HEK293 (cell line): Measurements from ENCODE around the gene SPINT2.

Source experiments
- ELK4 ChIP-seq: IDR thresholded peaks from 2 replicates; pipeline ENCODE4 v1.6.1; 2011; ENCODE audit warnings: mild to moderate bottlenecking, low read depth, low read length, borderline replicate concordance
- GFI1B ChIP-seq: fragments of 450-650 bp; formaldehyde crosslinking; IDR thresholded peaks from 2 replicates; pipeline ENCODE4 v1.5.1; 2016; ENCODE audit warnings: missing biosample characterization, missing genetic modification characterization
- HOXA7 ChIP-seq: sonication (generic); formaldehyde crosslinking; IDR thresholded peaks from 2 replicates; pipeline ENCODE4 v1.8.1; 2022; ENCODE audit warnings: missing genetic modification reagents, borderline replicate concordance
- KLF16 ChIP-seq: fragments of 450-650 bp; formaldehyde crosslinking; IDR thresholded peaks from 2 replicates; pipeline ENCODE4 v1.5.1; 2017; ENCODE audit warnings: missing biosample characterization, missing genetic modification characterization
- PRDM1 ChIP-seq: fragments of 450-650 bp; formaldehyde crosslinking; IDR thresholded peaks from 2 replicates; pipeline ENCODE4; 2016; ENCODE audit warnings: missing biosample characterization, missing genetic modification characterization
- SCRT2 ChIP-seq: fragments of 450-650 bp; formaldehyde crosslinking; IDR thresholded peaks from 2 replicates; pipeline ENCODE4 v1.5.1; 2016; ENCODE audit warnings: missing biosample characterization, missing genetic modification characterization
- SETDB1 ChIP-seq: IDR thresholded peaks from one replicate; pipeline ENCODE4 v1.6.1; 2017; ENCODE audit warnings: mild to moderate bottlenecking, low read length, moderate library complexity, mixed read lengths; ENCODE audit not compliant: insufficient read length
- TCF7L2 ChIP-seq: IDR thresholded peaks from 2 replicates; pipeline ENCODE4 v1.6.1; 2011; ENCODE audit warnings: low read depth, mild to moderate bottlenecking, inconsistent platforms, low read length, moderate library complexity, borderline replicate concordance
- TRIM28 ChIP-seq: IDR thresholded peaks from 2 replicates; pipeline ENCODE4 v1.6.1; 2011; ENCODE audit warnings: low read length, control low read depth, borderline replicate concordance
- ZBTB10 ChIP-seq: fragments of 450-650 bp; formaldehyde crosslinking; IDR thresholded peaks from 2 replicates; pipeline ENCODE4 v1.5.1; 2016; ENCODE audit warnings: missing biosample characterization, missing genetic modification characterization
- ZBTB6 ChIP-seq: fragments of 450-650 bp; formaldehyde crosslinking; IDR thresholded peaks from 2 replicates; pipeline ENCODE4 v1.5.1; 2017; ENCODE audit warnings: missing biosample characterization, missing genetic modification characterization
- ZNF148 ChIP-seq: fragments of 450-650 bp; formaldehyde crosslinking; IDR thresholded peaks from 2 replicates; pipeline ENCODE4 v1.5.0; 2017; ENCODE audit warnings: missing biosample characterization, missing genetic modification characterization, borderline replicate concordance
- ZNF157 ChIP-seq: fragments of 450-650 bp; formaldehyde crosslinking; IDR thresholded peaks from 2 replicates; pipeline ENCODE4 v1.5.1; 2016; ENCODE audit warnings: missing biosample characterization, missing genetic modification characterization
- ZNF175 ChIP-seq: fragments of 450-650 bp; formaldehyde crosslinking; IDR thresholded peaks from 2 replicates; pipeline ENCODE4 v1.5.1; 2016; ENCODE audit warnings: missing biosample characterization, missing genetic modification characterization
- ZNF2 ChIP-seq: fragments of 450-650 bp; formaldehyde crosslinking; IDR thresholded peaks from 2 replicates; pipeline ENCODE4 v1.5.1; 2016; ENCODE audit warnings: missing biosample characterization, missing genetic modification characterization
- ZNF521 ChIP-seq: fragments of 450-650 bp; formaldehyde crosslinking; IDR thresholded peaks from 2 replicates; pipeline ENCODE4 v1.5.1; 2017; ENCODE audit warnings: missing biosample characterization, mild to moderate bottlenecking, missing genetic modification characterization
- ZNF549 ChIP-seq: fragments of 450-650 bp; IDR thresholded peaks from 2 replicates; pipeline ENCODE4 v1.5.1; 2018; ENCODE audit warnings: missing biosample characterization, missing genetic modification characterization, mild to moderate bottlenecking, inconsistent platforms, moderate library complexity
- ZNF560 ChIP-seq: fragments of 450-650 bp; formaldehyde crosslinking; IDR thresholded peaks from 2 replicates; pipeline ENCODE4 v1.5.1; 2017; ENCODE audit warnings: missing biosample characterization, missing genetic modification characterization, borderline replicate concordance
- ZNF629 ChIP-seq: fragments of 450-650 bp; formaldehyde crosslinking; IDR thresholded peaks from 2 replicates; pipeline ENCODE4 v1.5.1; 2017; ENCODE audit warnings: missing biosample characterization, missing genetic modification characterization
- ZNF747 ChIP-seq: fragments of 450-650 bp; formaldehyde crosslinking; IDR thresholded peaks from 2 replicates; pipeline ENCODE4 v1.5.1; 2016; ENCODE audit warnings: missing biosample characterization, missing genetic modification characterization
- TF ChIP-seq, protein P1 (sequence below): fragments of 450-650 bp; formaldehyde crosslinking; IDR thresholded peaks from 2 replicates; pipeline ENCODE4 v1.5.1; 2016; ENCODE audit warnings: missing biosample characterization, missing genetic modification characterization
- TF ChIP-seq, protein P2 (sequence below): fragments of 450-650 bp; formaldehyde crosslinking; IDR thresholded peaks from 2 replicates; pipeline ENCODE4 v1.5.1; 2016; ENCODE audit warnings: missing biosample characterization, missing genetic modification characterization, borderline replicate concordance
- TF ChIP-seq, protein P3 (sequence below): fragments of 450-650 bp; formaldehyde crosslinking; IDR thresholded peaks from 2 replicates; pipeline ENCODE4 v1.5.1; 2016; ENCODE audit warnings: missing biosample characterization, missing genetic modification characterization, low read depth

Gene SPINT2

DNA sequence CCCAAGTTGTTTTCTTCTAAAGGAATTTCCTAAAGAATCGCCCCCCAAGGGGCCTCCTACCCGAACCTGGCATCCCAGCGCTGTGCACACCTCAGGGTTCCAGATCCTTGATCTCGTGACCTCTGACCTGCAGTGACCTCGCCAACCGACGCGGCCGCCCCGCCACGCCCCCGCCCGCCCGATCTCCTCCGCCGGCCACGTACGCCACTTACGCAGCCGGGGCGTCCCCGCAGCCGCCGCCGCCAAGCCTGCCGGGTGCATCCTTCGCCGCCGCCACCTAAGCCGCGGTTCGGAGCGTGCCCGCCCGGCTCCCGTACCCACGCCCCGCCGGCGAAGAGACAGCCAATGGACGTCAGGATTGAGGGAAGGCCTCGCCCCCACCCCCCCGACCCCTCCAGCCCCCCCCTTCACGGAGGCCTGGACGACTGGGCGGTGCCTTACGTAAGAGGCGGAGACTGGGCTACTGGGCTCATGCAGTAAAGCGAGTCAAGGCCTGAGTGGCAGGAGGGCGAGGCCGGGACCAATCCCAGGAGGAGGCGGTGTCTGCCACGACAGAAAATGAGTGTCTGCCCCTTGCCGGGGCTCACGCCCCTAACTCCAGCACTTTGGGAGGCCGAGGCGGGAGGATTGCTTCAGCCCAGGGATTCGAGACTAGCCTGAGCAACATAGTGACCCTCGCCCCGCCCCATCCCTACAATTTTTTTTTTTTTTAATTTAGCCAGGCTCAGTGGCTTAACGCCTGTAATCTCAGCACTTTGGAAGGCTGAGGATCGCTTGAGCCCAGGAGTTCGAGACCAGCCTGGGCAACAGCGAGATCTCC is 51.5 kb downstream of the SPINT2 start, which contains the start of gene YIF1B (continued):
- TF ChIP-seq ELK4 = no peak
- TF ChIP-seq, protein P1, sequence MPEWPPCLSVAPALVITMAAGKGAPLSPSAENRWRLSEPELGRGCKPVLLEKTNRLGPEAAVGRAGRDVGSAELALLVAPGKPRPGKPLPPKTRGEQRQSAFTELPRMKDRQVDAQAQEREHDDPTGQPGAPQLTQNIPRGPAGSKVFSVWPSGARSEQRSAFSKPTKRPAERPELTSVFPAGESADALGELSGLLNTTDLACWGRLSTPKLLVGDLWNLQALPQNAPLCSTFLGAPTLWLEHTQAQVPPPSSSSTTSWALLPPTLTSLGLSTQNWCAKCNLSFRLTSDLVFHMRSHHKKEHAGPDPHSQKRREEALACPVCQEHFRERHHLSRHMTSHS (tag by site-specific recombination) = no peak
- peak; percentile 71 for TF ChIP-seq ZBTB10
- TF ChIP-seq ZNF747 = no peak
- TF ChIP-seq ZNF175 (tag by site-specific recombination) = no peak
- TF ChIP-seq HOXA7 (CRISPR knock-in tag) = no peak
- TF ChIP-seq, protein P2, sequence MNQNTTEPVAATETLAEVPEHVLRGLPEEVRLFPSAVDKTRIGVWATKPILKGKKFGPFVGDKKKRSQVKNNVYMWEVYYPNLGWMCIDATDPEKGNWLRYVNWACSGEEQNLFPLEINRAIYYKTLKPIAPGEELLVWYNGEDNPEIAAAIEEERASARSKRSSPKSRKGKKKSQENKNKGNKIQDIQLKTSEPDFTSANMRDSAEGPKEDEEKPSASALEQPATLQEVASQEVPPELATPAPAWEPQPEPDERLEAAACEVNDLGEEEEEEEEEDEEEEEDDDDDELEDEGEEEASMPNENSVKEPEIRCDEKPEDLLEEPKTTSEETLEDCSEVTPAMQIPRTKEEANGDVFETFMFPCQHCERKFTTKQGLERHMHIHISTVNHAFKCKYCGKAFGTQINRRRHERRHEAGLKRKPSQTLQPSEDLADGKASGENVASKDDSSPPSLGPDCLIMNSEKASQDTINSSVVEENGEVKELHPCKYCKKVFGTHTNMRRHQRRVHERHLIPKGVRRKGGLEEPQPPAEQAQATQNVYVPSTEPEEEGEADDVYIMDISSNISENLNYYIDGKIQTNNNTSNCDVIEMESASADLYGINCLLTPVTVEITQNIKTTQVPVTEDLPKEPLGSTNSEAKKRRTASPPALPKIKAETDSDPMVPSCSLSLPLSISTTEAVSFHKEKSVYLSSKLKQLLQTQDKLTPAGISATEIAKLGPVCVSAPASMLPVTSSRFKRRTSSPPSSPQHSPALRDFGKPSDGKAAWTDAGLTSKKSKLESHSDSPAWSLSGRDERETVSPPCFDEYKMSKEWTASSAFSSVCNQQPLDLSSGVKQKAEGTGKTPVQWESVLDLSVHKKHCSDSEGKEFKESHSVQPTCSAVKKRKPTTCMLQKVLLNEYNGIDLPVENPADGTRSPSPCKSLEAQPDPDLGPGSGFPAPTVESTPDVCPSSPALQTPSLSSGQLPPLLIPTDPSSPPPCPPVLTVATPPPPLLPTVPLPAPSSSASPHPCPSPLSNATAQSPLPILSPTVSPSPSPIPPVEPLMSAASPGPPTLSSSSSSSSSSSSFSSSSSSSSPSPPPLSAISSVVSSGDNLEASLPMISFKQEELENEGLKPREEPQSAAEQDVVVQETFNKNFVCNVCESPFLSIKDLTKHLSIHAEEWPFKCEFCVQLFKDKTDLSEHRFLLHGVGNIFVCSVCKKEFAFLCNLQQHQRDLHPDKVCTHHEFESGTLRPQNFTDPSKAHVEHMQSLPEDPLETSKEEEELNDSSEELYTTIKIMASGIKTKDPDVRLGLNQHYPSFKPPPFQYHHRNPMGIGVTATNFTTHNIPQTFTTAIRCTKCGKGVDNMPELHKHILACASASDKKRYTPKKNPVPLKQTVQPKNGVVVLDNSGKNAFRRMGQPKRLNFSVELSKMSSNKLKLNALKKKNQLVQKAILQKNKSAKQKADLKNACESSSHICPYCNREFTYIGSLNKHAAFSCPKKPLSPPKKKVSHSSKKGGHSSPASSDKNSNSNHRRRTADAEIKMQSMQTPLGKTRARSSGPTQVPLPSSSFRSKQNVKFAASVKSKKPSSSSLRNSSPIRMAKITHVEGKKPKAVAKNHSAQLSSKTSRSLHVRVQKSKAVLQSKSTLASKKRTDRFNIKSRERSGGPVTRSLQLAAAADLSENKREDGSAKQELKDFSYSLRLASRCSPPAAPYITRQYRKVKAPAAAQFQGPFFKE (tag by site-specific recombination) = no peak
- no peak for TF ChIP-seq SCRT2 (tag by site-specific recombination)
- TF ChIP-seq PRDM1 (tag by site-specific recombination) = no peak
- no peak for TF ChIP-seq ZNF521 (tag by site-specific recombination)
- TF ChIP-seq TRIM28 = no peak
- TF ChIP-seq SETDB1 = no peak
- TF ChIP-seq ZNF629 = peak; percentile 67
- TF ChIP-seq, protein P3, sequence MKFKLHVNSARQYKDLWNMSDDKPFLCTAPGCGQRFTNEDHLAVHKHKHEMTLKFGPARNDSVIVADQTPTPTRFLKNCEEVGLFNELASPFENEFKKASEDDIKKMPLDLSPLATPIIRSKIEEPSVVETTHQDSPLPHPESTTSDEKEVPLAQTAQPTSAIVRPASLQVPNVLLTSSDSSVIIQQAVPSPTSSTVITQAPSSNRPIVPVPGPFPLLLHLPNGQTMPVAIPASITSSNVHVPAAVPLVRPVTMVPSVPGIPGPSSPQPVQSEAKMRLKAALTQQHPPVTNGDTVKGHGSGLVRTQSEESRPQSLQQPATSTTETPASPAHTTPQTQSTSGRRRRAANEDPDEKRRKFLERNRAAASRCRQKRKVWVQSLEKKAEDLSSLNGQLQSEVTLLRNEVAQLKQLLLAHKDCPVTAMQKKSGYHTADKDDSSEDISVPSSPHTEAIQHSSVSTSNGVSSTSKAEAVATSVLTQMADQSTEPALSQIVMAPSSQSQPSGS (tag by site-specific recombination) = no peak
- TF ChIP-seq ZNF549 (tag by site-specific recombination) = no peak
- TF ChIP-seq ZNF148 (tag by site-specific recombination) = no peak
- TF ChIP-seq ZBTB6 (tag by site-specific recombination) = peak; percentile 82; the same call in 1 of the 2 replicates
- TF ChIP-seq KLF16 (tag by site-specific recombination) = peak; percentile 72
- TF ChIP-seq ZNF157 = no peak
- no peak for TF ChIP-seq TCF7L2
- TF ChIP-seq ZNF560 (tag by site-specific recombination) = no peak
- no peak; the same call in 1 of the 2 replicates for TF ChIP-seq GFI1B (tag by site-specific recombination)
- TF ChIP-seq ZNF2 (tag by site-specific recombination) = 0 out of 2 replicates have a peak, but pooled peaks have one; percentile 63
